ENCODE data around the gene SLC9A3. TPM values are rescaled to one million over a fixed set of nuclear protein-coding genes. Genes with fewer than 3 reads are reported as not detected.

The SLC9A3 gene
- total RNA-seq, 1 experiment from 2014 or later, result 1.5 TPM

GRCh38 chr5:464446-464842, 59.8 kb downstream of the SLC9A3 start:
- CTCF ChIA-PET, result no interaction called here
- no peak overlapping the region for H3K27ac ChIP-seq (ENCODE audit: low read depth, low read length)

DNA sequence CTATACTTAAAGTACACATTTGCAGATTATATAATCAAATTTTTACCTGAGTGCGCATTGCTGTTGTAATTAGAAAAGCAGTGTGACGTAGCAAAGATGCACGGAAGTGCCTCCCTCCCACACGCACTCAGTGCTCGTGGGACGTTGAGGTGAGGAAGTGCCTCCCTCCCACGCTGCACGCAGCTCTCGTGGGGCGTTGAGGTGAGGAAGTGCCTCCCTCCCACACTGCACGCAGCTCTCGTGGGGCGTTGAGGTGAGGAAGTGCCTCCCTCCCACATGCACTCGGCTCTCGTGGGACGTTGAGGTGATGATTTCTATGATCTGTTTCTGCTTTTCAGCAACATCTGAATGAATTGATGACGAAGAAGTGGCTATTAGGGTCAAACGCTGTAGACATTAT, 60.3 kb downstream of the SLC9A3 start:
- Histone ChIP-seq H3K9ac (ENCODE audit: low read length) (no peak overlapping the region), H3K79me2 (ENCODE audit: insufficient read depth, low read length) (no peaks in the 10 kb centered on the region; the same call in 1 of the 2 replicates), H3K9me3 (ENCODE audit: control insufficient read depth in 1 of 2, insufficient read depth in 1 of 2, low read depth in 1 of 2, low read length in 2 of 2) (no peaks in the 10 kb centered on the region), H3K36me3 (ENCODE audit: control insufficient read depth in 1 of 2, insufficient read depth in 2 of 2, low read length in 2 of 2) (peaks cover 9 to 16% of the 10 kb centered on the region in 2 experiments; a peak in 3 of 4 replicates), H4K20me1 (ENCODE audit: insufficient read depth) (no peaks in the 10 kb centered on the region), H3K9me2 (ENCODE audit: insufficient read depth) (no peaks in the 10 kb centered on the region), H2AFZ (ENCODE audit: low read depth, low read length, poor library complexity, severe bottlenecking) (no peak overlapping the region), H3K4me1 (ENCODE audit: control insufficient read depth in 1 of 2, insufficient read depth in 2 of 2, low read length in 2 of 2) (peaks cover 0 to 4% of the 10 kb centered on the region in 2 experiments; a peak in 2 of 4 replicates), H3K27me3 (ENCODE audit: insufficient read depth, low read length) (no peaks in the 10 kb centered on the region), H3K4me3 (replicated peaks in 1 of 2; ENCODE audit: low read depth in 1 of 2, low read length in 2 of 2) (no peak overlapping the region), H3K4me2 (ENCODE audit: low read length) (no peak overlapping the region), H3K27ac (ENCODE audit: low read depth, low read length) (no peak overlapping the region)
- ChIA-PET CTCF (interaction anchor here (1.2 kb wide), 1 partner anchor 17 kb away, joined by 3 read pairs; no protein-coding TSS in a partner anchor), POLR2A (no interaction called here), RAD21 (ENCODE audit: low non-redundant PET in 1 of 2, low total read pairs in 2 of 2, uncharacterized antibody in 2 of 2, unreplicated experiment in 2 of 2) (no interaction called here)
- intact Hi-C loops (cut with micrococcal nuclease), result no loop called here
- no peak for TF ChIP-seq EZH2phosphoT487 (IDR thresholded peaks at IDR 0.05; ENCODE audit: borderline replicate concordance)
- no peak for TF ChIP-seq REST (IDR thresholded peaks at IDR 0.05; ENCODE audit: low read depth)
- no peak for TF ChIP-seq POLR2A (IDR thresholded peaks at IDR 0.05; ENCODE audit: borderline replicate concordance, extremely low read depth, insufficient read depth, insufficient read length)
- no TSS peak for BruUV-seq (replicated peaks)
- no peak for ATAC-seq
- DNase-seq (ENCODE audit: low read depth, low spot score), result no peak

More at GRCh38 chr5:464446-464842, 59.8 kb downstream of the SLC9A3 start:
- H3K4me1 ChIP-seq (ENCODE audit: control insufficient read depth in 1 of 2, insufficient read depth in 2 of 2, low read length in 2 of 2), result no peaks in the 10 kb centered on the region
- BruUV-seq (replicated peaks), result no TSS peak
- ChIA-PET RAD21 (ENCODE audit: low non-redundant PET in 1 of 2, low total read pairs in 2 of 2, uncharacterized antibody in 2 of 2, unreplicated experiment in 2 of 2) (no interaction called here), POLR2A (no interaction called here)
- H3K4me3 ChIP-seq (replicated peaks in 1 of 2; ENCODE audit: low read depth in 1 of 2, low read length in 2 of 2), result no peak overlapping the region
- ATAC-seq, result no peak
- intact Hi-C loops (cut with micrococcal nuclease), result no loop called here
- H2AFZ ChIP-seq (ENCODE audit: low read depth, low read length, poor library complexity, severe bottlenecking), result no peak overlapping the region
- H3K9ac ChIP-seq (ENCODE audit: low read length), result no peak overlapping the region
- DNase-seq (ENCODE audit: low read depth, low spot score), result no peak
- no peaks in the 10 kb centered on the region for H3K9me3 ChIP-seq (ENCODE audit: control insufficient read depth in 1 of 2, insufficient read depth in 1 of 2, low read depth in 1 of 2, low read length in 2 of 2)
- peaks cover 9 to 16% of the 10 kb centered on the region in 2 experiments; a peak in 3 of 4 replicates for H3K36me3 ChIP-seq (ENCODE audit: control insufficient read depth in 1 of 2, insufficient read depth in 2 of 2, low read length in 2 of 2)
- no peaks in the 10 kb centered on the region for H3K27me3 ChIP-seq (ENCODE audit: insufficient read depth, low read length)
- H3K4me2 ChIP-seq (ENCODE audit: low read length), result no peak overlapping the region
- H3K79me2 ChIP-seq (ENCODE audit: insufficient read depth, low read length), result no peaks in the 10 kb centered on the region; the same call in 1 of the 2 replicates
- no peak for TF ChIP-seq CBX3 (IDR thresholded peaks at IDR 0.05; ENCODE audit: low read depth)
- no peak for TF ChIP-seq SP1 (IDR thresholded peaks at IDR 0.05; ENCODE audit: low read depth)
- no peak for TF ChIP-seq JUND (IDR thresholded peaks at IDR 0.05)
- H4K20me1 ChIP-seq (ENCODE audit: insufficient read depth), result no peaks in the 10 kb centered on the region
- H3K9me2 ChIP-seq (ENCODE audit: insufficient read depth), result no peaks in the 10 kb centered on the region
